ENCODE results near the gene RIC1.

DNA sequence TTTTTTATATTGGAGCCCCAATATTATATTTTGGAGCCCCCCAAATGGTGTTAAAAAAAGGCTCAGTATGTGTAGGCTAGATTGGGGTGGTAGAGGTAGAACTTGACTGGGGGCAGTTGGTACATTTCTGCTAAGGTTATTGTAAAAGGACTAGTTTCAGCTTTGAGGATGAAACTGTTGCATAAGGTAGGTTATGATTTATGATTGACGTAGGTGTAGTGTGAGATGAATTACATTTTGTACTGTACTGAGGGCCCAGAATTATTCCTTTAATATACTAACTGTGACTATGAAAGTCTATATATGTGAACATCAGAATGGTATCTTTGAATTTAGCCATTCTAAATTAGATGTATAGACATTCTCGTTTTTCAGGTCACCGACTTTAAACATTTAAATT, 3.6 kb downstream of the RIC1 start:
- TF ChIP-seq, protein P1, sequence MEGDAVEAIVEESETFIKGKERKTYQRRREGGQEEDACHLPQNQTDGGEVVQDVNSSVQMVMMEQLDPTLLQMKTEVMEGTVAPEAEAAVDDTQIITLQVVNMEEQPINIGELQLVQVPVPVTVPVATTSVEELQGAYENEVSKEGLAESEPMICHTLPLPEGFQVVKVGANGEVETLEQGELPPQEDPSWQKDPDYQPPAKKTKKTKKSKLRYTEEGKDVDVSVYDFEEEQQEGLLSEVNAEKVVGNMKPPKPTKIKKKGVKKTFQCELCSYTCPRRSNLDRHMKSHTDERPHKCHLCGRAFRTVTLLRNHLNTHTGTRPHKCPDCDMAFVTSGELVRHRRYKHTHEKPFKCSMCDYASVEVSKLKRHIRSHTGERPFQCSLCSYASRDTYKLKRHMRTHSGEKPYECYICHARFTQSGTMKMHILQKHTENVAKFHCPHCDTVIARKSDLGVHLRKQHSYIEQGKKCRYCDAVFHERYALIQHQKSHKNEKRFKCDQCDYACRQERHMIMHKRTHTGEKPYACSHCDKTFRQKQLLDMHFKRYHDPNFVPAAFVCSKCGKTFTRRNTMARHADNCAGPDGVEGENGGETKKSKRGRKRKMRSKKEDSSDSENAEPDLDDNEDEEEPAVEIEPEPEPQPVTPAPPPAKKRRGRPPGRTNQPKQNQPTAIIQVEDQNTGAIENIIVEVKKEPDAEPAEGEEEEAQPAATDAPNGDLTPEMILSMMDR (IDR thresholded peaks at IDR 0.05): no peak
- TF ChIP-seq POLR2A (IDR thresholded peaks at IDR 0.05): no peak
